BLaER1 (cell line): Measurements from ENCODE around the gene KIN.
"Not testable (repeated sequence)": the region's sequence is repeated elsewhere in the genome, so short reads cannot be mapped to it uniquely, and the experiment has no call there.

Source experiments
- H3K27ac ChIP-seq: shearing (Covaris generic); formaldehyde crosslinking; 2 replicates; pipeline ENCODE4 v1.8.1; 2022
- H3K27me3 ChIP-seq: shearing (Covaris generic); formaldehyde crosslinking; 2 replicates; pipeline ENCODE4 v1.8.1; 2022
- H3K36me3 ChIP-seq: shearing (Covaris generic); formaldehyde crosslinking; 2 replicates; pipeline ENCODE4 v1.8.1; 2022
- H3K4me1 ChIP-seq: shearing (Covaris generic); formaldehyde crosslinking; 2 replicates; pipeline ENCODE4 v1.8.1; 2022
- H3K4me2 ChIP-seq: shearing (Covaris generic); formaldehyde crosslinking; 2 replicates; pipeline ENCODE4 v1.8.1; 2022
- H3K4me3 ChIP-seq: shearing (Covaris generic); formaldehyde crosslinking; 2 replicates; pipeline ENCODE4 v1.8.1; 2022
- H3K9ac ChIP-seq: shearing (Covaris generic); formaldehyde crosslinking; 2 replicates; pipeline ENCODE4 v1.8.1; 2022
- H3K9me3 ChIP-seq: shearing (Covaris generic); formaldehyde crosslinking; 2 replicates; pipeline ENCODE4 v1.8.1; 2022
- H4K20me1 ChIP-seq: shearing (Covaris generic); formaldehyde crosslinking; 2 replicates; pipeline ENCODE4 v1.8.1; 2022
- Cebpa-rat ChIP-seq: shearing (Covaris generic); IDR thresholded peaks from 2 replicates; pipeline ENCODE4 v1.8.1; 2022

KIN gene

GRCh38 chr10:7818295-7819120 is 30.7 kb upstream of the KIN start, which contains the start of gene TAF3:
TSS of gene TAF3 (plus strand) at chr10:7818505. CDS start at chr10:7818710, 205 bp downstream.
- Histone ChIP-seq H3K9me3 (no peaks in the 10 kb centered on the region), H3K27me3 (no peaks in the 10 kb centered on the region), H3K36me3 (peaks cover 25% of the 10 kb centered on the region), H3K27ac (peak within 1 kb of the TSS; percentile 87), H4K20me1 (peaks cover 30% of the 10 kb centered on the region), H3K4me3 (peak within 1 kb of the TSS; percentile 96), H3K4me1 (peaks cover 32% of the 10 kb centered on the region), H3K4me2 (peak within 1 kb of the TSS; percentile 87), H3K9ac (peak within 1 kb of the TSS; percentile 92)
- TF ChIP-seq Cebpa-rat, result no peak

- H3K9me3 ChIP-seq, result no peaks in the 10 kb centered on the region
- H3K4me2 ChIP-seq, result peak overlapping the region; percentile 84
- no peaks in the 10 kb centered on the region for H3K27me3 ChIP-seq
- H4K20me1 ChIP-seq, result peaks cover 30% of the 10 kb centered on the region
- H3K27ac ChIP-seq, result peak overlapping the region; percentile 47; the same call in 1 of the 2 replicates
- peaks cover 32% of the 10 kb centered on the region for H3K4me1 ChIP-seq
- H3K4me3 ChIP-seq, result peak overlapping the region; percentile 96
- peak overlapping the region; percentile 92 for H3K9ac ChIP-seq
- peaks cover 19% of the 10 kb centered on the region for H3K36me3 ChIP-seq
- TF ChIP-seq Cebpa-rat, result no peak
Observed at GRCh38 chr10:7817984-7818294, 30.1 kb upstream of the KIN start.

GRCh38 chr10:7817576-7817975 is 29.8 kb upstream of the KIN start:
- Histone ChIP-seq H3K36me3 (peaks cover 17% of the 10 kb centered on the region), H3K27me3 (no peaks in the 10 kb centered on the region), H3K4me1 (peaks cover 32% of the 10 kb centered on the region), H3K4me2 (peak overlapping the region; percentile 84), H3K9me3 (no peaks in the 10 kb centered on the region), H4K20me1 (peaks cover 30% of the 10 kb centered on the region), H3K9ac (peak overlapping the region; percentile 92; the same call in 1 of the 2 replicates), H3K27ac (no peak overlapping the region), H3K4me3 (peak overlapping the region; percentile 96)
- TF ChIP-seq Cebpa-rat, result no peak

- H3K27me3 ChIP-seq, result no peaks in the 10 kb centered on the region
- H3K4me1 ChIP-seq, result peaks cover 17% of the 10 kb centered on the region
- H3K9me3 ChIP-seq, result no peaks in the 10 kb centered on the region
- peaks cover under 1% of the 10 kb centered on the region for H4K20me1 ChIP-seq
- H3K4me3 ChIP-seq, result no peak overlapping the region
- H3K27ac ChIP-seq, result no peak overlapping the region
- TF ChIP-seq Cebpa-rat, result no peak
- peaks cover 12% of the 10 kb centered on the region for H3K36me3 ChIP-seq
- no peak overlapping the region for H3K9ac ChIP-seq
- H3K4me2 ChIP-seq, result no peak overlapping the region
Observed at GRCh38 chr10:7813481-7813880, 25.7 kb upstream of the KIN start.

- H3K9me3 ChIP-seq, H3K4me2 ChIP-seq, H3K4me3 ChIP-seq, H3K4me1 ChIP-seq, H3K27ac ChIP-seq, H4K20me1 ChIP-seq, H3K27me3 ChIP-seq, H3K9ac ChIP-seq: not testable (repeated sequence)
- peaks cover 29% of the 10 kb centered on the region for H3K36me3 ChIP-seq
Observed at GRCh38 chr10:7811743-7812142, 23.9 kb upstream of the KIN start.

- no peaks in the 10 kb centered on the region for H3K27me3 ChIP-seq
- peaks cover 36% of the 10 kb centered on the region for H3K36me3 ChIP-seq
- no peaks in the 10 kb centered on the region for H3K4me1 ChIP-seq
- H3K4me2 ChIP-seq, result no peak overlapping the region
- H3K9ac ChIP-seq, result no peak overlapping the region
- no peak for TF ChIP-seq Cebpa-rat
- peaks cover 5% of the 10 kb centered on the region; the same call in 1 of the 2 replicates for H4K20me1 ChIP-seq
- no peaks in the 10 kb centered on the region for H3K9me3 ChIP-seq
- H3K4me3 ChIP-seq, result no peak overlapping the region
- H3K27ac ChIP-seq, result no peak overlapping the region
Observed at GRCh38 chr10:7811000-7811399, 23.2 kb upstream of the KIN start.

- no peak overlapping the region for H3K4me3 ChIP-seq
- no peaks in the 10 kb centered on the region for H3K9me3 ChIP-seq
- no peak overlapping the region for H3K4me2 ChIP-seq
- peaks cover 5% of the 10 kb centered on the region; the same call in 1 of the 2 replicates for H4K20me1 ChIP-seq
- TF ChIP-seq Cebpa-rat, result no peak
- peaks cover 42% of the 10 kb centered on the region for H3K36me3 ChIP-seq
- no peak overlapping the region for H3K27ac ChIP-seq
- no peaks in the 10 kb centered on the region for H3K27me3 ChIP-seq
- H3K4me1 ChIP-seq, result no peaks in the 10 kb centered on the region
- no peak overlapping the region for H3K9ac ChIP-seq
Observed at GRCh38 chr10:7810443-7810842, 22.6 kb upstream of the KIN start.

GRCh38 chr10:7808686-7809267 is 21.0 kb upstream of the KIN start:
- no peak overlapping the region for H3K27ac ChIP-seq
- H3K4me2 ChIP-seq, result no peak overlapping the region
- H3K9ac ChIP-seq, result no peak overlapping the region
- no peaks in the 10 kb centered on the region for H3K9me3 ChIP-seq
- no peak for TF ChIP-seq Cebpa-rat
- H3K4me3 ChIP-seq, result no peak overlapping the region
- no peaks in the 10 kb centered on the region for H3K4me1 ChIP-seq
- H4K20me1 ChIP-seq, result peaks cover 18% of the 10 kb centered on the region; the same call in 1 of the 2 replicates
- no peaks in the 10 kb centered on the region for H3K27me3 ChIP-seq
- H3K36me3 ChIP-seq, result peaks cover 59% of the 10 kb centered on the region

- Histone ChIP-seq H3K4me2 (no peak overlapping the region), H3K36me3 (peaks cover 98% of the 10 kb centered on the region)
Observed at GRCh38 chr10:7804741-7805140, 16.9 kb upstream of the KIN start.

GRCh38 chr10:7804216-7804615 is 16.4 kb upstream of the KIN start:
- H3K27me3 ChIP-seq, result no peaks in the 10 kb centered on the region
- peaks cover 99% of the 10 kb centered on the region for H3K36me3 ChIP-seq
- TF ChIP-seq Cebpa-rat, result no peak
- no peak overlapping the region for H3K27ac ChIP-seq
- no peak overlapping the region for H3K9ac ChIP-seq
- no peaks in the 10 kb centered on the region for H3K9me3 ChIP-seq
- no peak overlapping the region for H3K4me3 ChIP-seq
- H4K20me1 ChIP-seq, result peaks cover 42% of the 10 kb centered on the region; the same call in 1 of the 2 replicates
- no peaks in the 10 kb centered on the region for H3K4me1 ChIP-seq
- no peak overlapping the region for H3K4me2 ChIP-seq

More at GRCh38 chr10:7804741-7805140, 16.9 kb upstream of the KIN start:
- H3K9me3 ChIP-seq, result no peaks in the 10 kb centered on the region
- no peak overlapping the region for H3K4me3 ChIP-seq
- no peak for TF ChIP-seq Cebpa-rat
- H3K4me1 ChIP-seq, result no peaks in the 10 kb centered on the region
- H3K27ac ChIP-seq, result no peak overlapping the region
- H4K20me1 ChIP-seq, result peaks cover 42% of the 10 kb centered on the region; the same call in 1 of the 2 replicates
- no peak overlapping the region for H3K9ac ChIP-seq
- H3K27me3 ChIP-seq, result no peaks in the 10 kb centered on the region
